HTERT RPE-1 (cell line): Measurements from ENCODE around the gene ZNF280D.

Experiments
- in situ Hi-C: fragments of 300-500 bp; cut with MboI; formaldehyde crosslinking; loops from 4 replicates; pipeline ENCODE4 v1.14.3; 2020; ENCODE audit warnings: low sequenced_read_pairs

ZNF280D gene

GRCh38 chr15:56754772-56755370 lies 21.6 kb upstream of the ZNF280D start:
- in situ Hi-C loops = no loop called here

GRCh38 chr15:56752986-56753385 lies 19.7 kb upstream of the ZNF280D start:
- in situ Hi-C loops = no loop called here

GRCh38 chr15:56749982-56750381 lies 16.7 kb upstream of the ZNF280D start:
- in situ Hi-C loops = no loop called here

GRCh38 chr15:56744701-56745683 lies 11.7 kb upstream of the ZNF280D start:
- in situ Hi-C loops = no loop called here

GRCh38 chr15:56741541-56741940 lies 8.2 kb upstream of the ZNF280D start:
- in situ Hi-C loops = no loop called here

GRCh38 chr15:56739964-56740640 lies 6.8 kb upstream of the ZNF280D start:
- in situ Hi-C loops = no loop called here

GRCh38 chr15:56739474-56739873 lies 6.2 kb upstream of the ZNF280D start:
- in situ Hi-C loops = no loop called here

GRCh38 chr15:56737791-56738190 lies 4.5 kb upstream of the ZNF280D start:
- in situ Hi-C loops = no loop called here

GRCh38 chr15:56736881-56737707 lies 3.8 kb upstream of the ZNF280D start:
- in situ Hi-C loops = no loop called here

GRCh38 chr15:56736308-56736707 lies 3.0 kb upstream of the ZNF280D start:
- in situ Hi-C loops = no loop called here

- in situ Hi-C loops = no loop called here
Measured at GRCh38 chr15:56735589-56735988, 2.3 kb upstream of the ZNF280D start.

- in situ Hi-C loops = no loop called here
Measured at GRCh38 chr15:56734013-56734635, 815 bp upstream of the ZNF280D start.

GRCh38 chr15:56732886-56733135 lies 498 bp downstream of the ZNF280D start:
- in situ Hi-C loops = no loop called here

GRCh38 chr15:56732135-56732885 lies 999 bp downstream of the ZNF280D start:
- in situ Hi-C loops = no loop called here

GRCh38 chr15:56731548-56731947 lies 1.8 kb downstream of the ZNF280D start:
- in situ Hi-C loops = no loop called here

- in situ Hi-C loops = no loop called here
Measured at GRCh38 chr15:56729561-56729960, 3.7 kb downstream of the ZNF280D start.

- in situ Hi-C loops = no loop called here
Measured at GRCh38 chr15:56725386-56725785, 7.9 kb downstream of the ZNF280D start.

GRCh38 chr15:56724232-56724631 lies 9.1 kb downstream of the ZNF280D start:
- in situ Hi-C loops = no loop called here

GRCh38 chr15:56723787-56724186 lies 9.5 kb downstream of the ZNF280D start:
- in situ Hi-C loops = no loop called here
